ENCODE results near the gene C5orf46. TPM values are rescaled to one million over a fixed set of nuclear protein-coding genes. Genes with fewer than 3 reads are reported as not detected.
"Not testable (repeated sequence)": the region's sequence is repeated elsewhere in the genome, so short reads cannot be mapped to it uniquely, and the experiment has no call there.

C5orf46 gene
- total RNA-seq, 1 donor from 2014 or later: not detected

DNA sequence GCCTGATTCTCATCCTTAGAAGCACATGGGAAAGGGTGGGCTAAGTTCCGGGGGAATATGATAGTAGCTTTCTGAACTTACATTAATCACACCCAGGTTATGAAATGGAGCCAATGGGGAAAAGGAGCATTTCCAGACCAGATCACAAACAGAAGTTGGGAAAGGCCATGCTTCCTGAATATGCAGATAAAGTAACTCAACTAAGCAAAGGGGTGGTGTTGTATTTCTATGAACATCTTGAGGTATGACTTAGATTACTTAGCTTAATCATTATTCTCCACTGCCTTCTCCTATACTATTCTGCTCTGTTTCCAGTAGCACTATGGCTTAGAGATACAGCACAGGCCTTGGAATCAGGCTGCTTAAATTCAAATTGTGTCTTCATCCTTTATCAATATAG is 10.5 kb downstream of the C5orf46 start:
- no peak for DNase-seq (ENCODE audit: low read depth in 2 of 2)

GRCh38 chr5:147893820-147894219 is 12.5 kb downstream of the C5orf46 start:
- peak; percentile 11 to 73 for DNase-seq (ENCODE audit: low read depth in 2 of 2)

DNA sequence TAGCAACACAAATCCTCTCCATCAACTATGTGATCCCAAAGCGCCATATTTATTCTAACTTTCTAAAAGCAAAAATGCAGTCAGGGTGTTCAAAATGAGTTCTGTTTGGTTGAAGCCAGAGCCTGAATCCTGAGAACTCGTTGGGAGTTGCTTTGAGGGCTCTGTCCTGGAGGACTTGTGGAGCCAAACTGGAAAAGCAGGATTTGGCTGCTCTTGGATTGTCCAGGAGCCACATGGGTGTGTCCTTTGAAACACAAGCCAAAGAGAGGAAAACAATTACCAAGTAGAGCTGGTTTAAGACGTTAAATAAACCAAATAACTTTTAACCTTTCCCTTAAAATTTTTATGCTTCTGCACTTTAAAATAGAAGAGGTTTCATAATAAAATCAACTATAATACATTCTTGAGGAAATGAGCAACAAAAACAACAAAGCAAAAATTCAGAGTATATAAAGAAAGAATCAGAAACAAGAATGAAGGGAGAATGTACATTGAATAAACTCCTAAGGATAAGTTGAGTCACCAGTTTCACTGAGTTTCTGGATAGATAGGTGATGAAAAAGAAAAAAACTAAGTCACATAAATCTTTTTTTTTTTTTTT is 13.5 kb downstream of the C5orf46 start:
- peak in 1 of 2 donors; percentile 26 for DNase-seq (ENCODE audit: low read depth in 2 of 2)

DNA sequence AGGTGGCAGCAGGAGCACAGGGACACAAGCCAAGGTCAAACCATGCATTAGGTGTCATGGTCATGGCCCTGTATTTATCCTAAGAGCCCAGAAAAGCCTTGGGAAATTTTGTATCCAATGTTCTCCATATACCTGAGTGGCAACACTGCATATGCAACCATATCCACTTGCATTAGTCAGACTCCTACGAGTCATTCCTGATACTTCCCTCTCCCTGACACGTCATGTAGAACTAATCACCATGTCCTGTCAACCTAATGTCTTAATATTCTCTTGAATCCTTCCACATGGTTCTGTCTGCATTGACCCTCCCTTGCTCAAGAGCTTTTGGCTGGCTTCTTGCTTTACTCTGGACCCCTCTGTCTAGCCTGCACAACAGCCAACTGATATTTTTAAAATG is 18.4 kb downstream of the C5orf46 start:
- DNase-seq (ENCODE audit: low read depth in 2 of 2): peak in 1 of 2 donors; percentile 12

DNA sequence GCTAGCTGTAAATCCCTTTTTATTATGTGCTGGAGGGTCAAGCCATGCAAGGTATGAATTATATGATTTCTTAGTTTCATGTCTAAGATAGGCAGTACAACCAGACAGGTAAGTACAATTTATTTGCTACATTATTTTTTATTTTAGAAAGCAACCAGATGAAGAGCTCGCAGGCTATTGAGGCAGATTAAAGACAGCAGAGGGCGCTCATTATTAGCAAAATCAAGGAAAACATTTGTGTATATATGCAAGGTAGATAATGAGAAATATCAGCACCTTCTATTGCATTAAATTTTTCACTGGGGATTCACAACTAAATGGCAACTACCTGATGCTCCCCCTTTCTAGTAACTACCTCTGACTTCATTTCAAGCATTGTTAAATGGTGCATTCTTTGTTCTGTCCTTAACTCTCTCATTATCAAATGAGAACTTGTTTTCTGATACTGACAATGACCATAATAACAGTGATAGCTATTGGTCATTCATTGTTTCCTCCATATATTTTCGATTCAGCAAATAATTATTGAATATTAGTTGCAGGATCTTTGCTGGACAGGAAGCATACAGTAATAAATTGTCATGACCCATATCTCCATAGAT is 19.2 kb downstream of the C5orf46 start:
- DNase-seq (ENCODE audit: low read depth in 2 of 2): peak; percentile 38 to 61

GRCh38 chr5:147882586-147883313 is 23.6 kb downstream of the C5orf46 start:
- no peak for DNase-seq (ENCODE audit: low read depth in 2 of 2)

GRCh38 chr5:147880487-147880886 is 25.9 kb downstream of the C5orf46 start:
- no peak for DNase-seq (ENCODE audit: low read depth in 2 of 2)

GRCh38 chr5:147879784-147880183 is 26.6 kb downstream of the C5orf46 start:
- DNase-seq (ENCODE audit: low read depth in 2 of 2): no peak

GRCh38 chr5:147878066-147878759 is 28.1 kb downstream of the C5orf46 start, which contains the start of gene SCGB3A2:
Gene SCGB3A2, plus strand, starts transcription at chr5:147878711. Its CDS starts 93 bp downstream, at chr5:147878804.
- DNase-seq (ENCODE audit: low read depth in 2 of 2): no peak

DNA sequence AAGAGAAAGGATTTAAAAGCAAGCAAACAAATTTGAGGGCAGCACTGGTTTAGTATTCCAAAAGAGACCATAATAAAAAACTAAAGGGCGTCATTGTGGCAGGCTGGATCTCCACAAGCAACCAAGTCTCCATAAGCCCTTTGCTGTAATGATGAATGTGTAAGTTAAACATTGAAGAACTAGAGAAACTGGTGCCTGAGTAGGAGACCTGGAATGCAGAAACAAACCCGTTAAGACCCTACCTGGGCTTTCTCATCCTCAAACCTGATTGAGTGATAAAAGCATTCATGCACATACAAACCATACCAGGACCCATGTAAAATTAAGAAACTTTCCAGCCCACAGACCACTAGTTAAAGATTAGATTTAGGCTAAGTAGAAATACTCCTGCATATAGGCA is 29.7 kb downstream of the C5orf46 start:
- DNase-seq (ENCODE audit: low read depth in 2 of 2): no peak

- DNase-seq (ENCODE audit: low read depth in 2 of 2): no peak
Measured at GRCh38 chr5:147876141-147876540, 30.2 kb downstream of the C5orf46 start.

GRCh38 chr5:147874910-147875367 is 31.4 kb downstream of the C5orf46 start:
- no peak for DNase-seq (ENCODE audit: low read depth in 2 of 2)

DNA sequence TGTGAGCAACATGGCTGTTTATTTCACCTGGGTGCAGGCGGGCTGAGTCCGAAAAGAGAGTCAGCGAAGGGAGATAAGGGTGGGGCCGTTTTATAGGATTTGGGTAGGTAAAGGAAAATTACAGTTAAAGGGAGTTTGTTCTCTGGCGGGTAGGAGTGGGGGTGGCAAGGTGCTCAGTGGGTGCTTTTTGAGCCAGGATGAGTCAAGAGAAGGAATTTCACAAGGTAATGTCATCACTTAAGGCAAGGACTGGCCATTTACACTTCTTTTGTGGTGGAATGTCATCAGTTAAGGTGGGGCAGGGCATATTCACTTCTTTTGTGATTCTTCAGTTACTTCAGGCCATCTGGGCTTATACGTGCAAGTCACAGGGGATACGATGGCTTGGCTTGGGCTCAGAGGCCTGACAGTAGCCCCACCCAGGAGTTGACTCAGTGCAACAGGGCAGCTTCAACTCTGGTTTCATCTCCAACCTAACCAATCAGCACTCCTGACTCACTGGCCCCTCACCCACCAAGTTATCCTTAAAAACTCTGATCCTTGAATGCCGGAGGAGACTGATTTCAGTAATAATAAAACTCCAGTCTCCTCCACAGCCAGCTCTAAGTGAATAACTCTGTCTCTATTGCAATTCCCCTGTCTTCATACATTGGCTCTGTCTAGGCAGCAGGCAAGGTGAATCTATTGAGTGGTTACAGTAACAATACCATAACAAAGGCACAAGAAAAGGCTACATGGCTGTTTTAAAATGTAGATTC is 32.0 kb downstream of the C5orf46 start:
- not testable (repeated sequence) for DNase-seq (ENCODE audit: low read depth in 2 of 2)

- DNase-seq (ENCODE audit: low read depth in 2 of 2): not testable (repeated sequence)
Measured at GRCh38 chr5:147872744-147873435, 33.4 kb downstream of the C5orf46 start.

DNA sequence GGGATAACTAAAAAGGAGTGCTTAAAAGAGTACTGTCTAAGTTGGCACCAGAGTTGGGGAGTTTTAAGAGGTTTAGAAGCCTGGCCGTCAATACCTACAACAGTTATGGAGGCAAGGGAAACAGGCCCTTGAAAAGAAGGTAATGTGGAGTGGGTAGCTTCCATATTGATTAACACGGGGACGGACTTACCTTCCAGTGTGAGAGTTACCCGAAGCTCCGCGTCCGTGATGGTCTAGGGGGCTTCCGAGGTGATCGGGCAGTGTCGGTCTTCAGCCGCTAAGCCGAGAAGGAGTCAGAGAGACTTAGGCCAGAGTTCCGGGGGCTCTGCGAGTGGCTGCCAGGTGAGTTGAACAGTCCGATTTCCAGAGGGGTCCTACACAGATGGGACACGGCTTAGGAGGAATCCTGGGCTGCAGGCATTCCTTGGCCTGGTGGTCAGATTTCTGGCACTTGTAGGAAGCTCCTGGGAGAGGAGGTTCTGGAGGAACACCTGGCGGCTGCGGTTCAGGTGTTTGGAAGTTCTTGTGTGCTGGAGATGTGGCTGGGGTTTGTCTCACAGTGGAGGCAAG is 34.3 kb downstream of the C5orf46 start:
- DNase-seq (ENCODE audit: low read depth in 2 of 2): not testable (repeated sequence)

DNA sequence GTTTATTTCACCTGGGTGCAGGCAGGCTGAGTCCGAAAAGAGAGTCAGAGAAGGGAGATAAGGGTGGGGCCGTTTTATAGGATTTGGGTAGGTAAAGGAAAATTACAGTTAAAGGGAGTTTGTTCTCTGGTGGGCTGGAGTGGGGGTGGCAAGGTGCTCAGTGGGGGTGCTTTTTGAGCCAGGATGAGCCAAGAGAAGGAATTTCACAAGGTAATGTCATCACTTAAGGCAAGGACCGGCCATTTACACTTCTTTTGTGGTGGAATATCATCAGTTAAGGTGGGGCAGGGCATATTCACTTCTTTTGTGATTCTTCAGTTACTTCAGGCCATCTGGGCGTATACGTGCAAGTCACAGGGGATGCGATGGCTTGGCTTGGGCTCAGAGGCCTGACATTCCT is 36.4 kb downstream of the C5orf46 start:
- DNase-seq (ENCODE audit: low read depth in 2 of 2): not testable (repeated sequence)

- DNase-seq (ENCODE audit: low read depth in 2 of 2): no peak
Measured at GRCh38 chr5:147869112-147869511, 37.2 kb downstream of the C5orf46 start.

DNA sequence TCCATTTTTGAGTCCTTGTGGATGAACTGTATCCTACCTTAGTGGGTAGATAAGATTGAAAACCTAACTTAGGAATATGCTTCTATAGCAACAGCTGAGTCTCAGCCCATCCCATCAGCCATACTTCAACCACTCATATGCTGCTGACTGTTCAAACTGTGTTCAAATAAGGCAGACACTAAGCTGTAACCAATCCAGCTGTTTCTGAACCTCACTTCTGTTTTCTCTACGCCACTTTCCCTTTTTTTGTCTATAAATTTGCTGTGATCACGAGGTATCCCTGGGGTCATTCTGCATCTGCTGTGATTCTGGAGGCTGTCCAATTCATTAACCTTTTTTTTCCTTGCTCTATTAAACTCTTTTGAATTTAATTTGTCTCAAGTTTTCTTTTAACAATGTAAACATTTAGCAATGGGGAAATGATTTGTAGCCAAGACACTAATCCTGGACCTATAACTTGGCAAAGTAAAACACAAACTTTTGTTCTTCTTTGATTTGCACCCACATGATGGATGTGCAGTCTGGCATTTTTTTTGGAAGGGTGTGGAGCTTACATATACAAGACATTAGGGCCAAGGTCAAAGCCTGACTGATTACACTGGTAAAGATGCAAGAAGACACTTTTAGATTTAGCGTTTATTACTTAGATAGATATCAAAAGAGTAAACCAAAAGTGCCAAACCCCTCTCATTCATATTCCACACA is 42.7 kb downstream of the C5orf46 start:
- DNase-seq (ENCODE audit: low read depth in 2 of 2): peak in 1 of 2 donors; percentile 28

DNA sequence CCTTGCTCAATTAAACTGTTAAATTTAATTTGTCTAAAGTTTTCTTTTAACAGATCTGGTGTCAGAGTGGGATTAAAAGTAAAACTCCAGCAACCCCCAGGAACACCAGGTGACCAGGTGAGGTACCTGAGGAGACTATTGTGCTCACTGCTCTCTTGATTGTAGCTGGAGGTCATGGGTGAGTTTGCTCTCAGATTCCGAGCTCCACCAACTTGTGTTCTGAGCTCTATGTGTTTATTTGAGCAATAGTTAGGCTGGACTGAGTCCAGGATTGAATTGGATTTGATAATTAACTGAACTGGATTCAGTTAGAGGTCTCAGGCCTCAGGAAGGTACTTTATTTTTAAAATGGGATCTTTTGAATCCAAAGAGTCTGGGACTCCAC is 45.7 kb downstream of the C5orf46 start:
- no peak for DNase-seq (ENCODE audit: low read depth in 2 of 2)

All from dermis microvascular lymphatic vessel endothelial cell (primary cell).